ENCODE measurements around the gene FBN1. TPM values are rescaled to one million over a fixed set of nuclear protein-coding genes. Genes with fewer than 3 reads are reported as not detected.
A peak's percentile ranks its signal among the peaks of the same experiment; 100 is the strongest.

Gene FBN1
- total RNA-seq, 2 experiments from 2014 or later, result 0.56 to 0.59 TPM

DNA sequence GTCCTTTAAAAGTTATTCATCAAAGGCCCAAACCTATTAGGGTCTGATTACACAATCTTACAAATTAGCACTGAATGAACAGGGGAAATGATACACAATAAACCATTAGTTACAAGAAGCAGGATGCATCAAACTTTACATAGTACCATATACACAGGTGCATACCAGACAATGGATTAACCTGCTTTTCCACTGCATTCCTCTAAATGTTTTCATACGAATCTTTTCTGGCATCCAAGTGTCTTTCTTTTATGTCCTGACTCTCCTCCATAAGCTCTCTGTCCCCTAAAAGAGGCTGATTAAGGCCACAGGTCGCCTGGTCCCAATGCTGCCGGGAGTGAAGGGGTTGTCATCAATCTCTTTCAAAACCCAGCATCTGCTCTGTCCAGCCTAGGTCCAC lies 11.4 kb downstream of the FBN1 start:
- H3K4me3 Mint-ChIP-seq, result no peak overlapping the region
- no peaks in the 10 kb centered on the region for H3K9me3 Mint-ChIP-seq (ENCODE audit: low read depth)
- H3K36me3 Mint-ChIP-seq (ENCODE audit: low read depth), result no peaks in the 10 kb centered on the region
- no peaks in the 10 kb centered on the region for H3K27me3 Mint-ChIP-seq
- DNase-seq (no peak), ATAC-seq (no peak)
- CTCF ChIA-PET, result no interaction called here
- POLR2A ChIA-PET, result no interaction called here
- no peak overlapping the region for H3K27ac Mint-ChIP-seq
- intact Hi-C loops (cut with DNase I, micrococcal nuclease), result no loop called here
- no peaks in the 10 kb centered on the region for H3K4me1 Mint-ChIP-seq

DNA sequence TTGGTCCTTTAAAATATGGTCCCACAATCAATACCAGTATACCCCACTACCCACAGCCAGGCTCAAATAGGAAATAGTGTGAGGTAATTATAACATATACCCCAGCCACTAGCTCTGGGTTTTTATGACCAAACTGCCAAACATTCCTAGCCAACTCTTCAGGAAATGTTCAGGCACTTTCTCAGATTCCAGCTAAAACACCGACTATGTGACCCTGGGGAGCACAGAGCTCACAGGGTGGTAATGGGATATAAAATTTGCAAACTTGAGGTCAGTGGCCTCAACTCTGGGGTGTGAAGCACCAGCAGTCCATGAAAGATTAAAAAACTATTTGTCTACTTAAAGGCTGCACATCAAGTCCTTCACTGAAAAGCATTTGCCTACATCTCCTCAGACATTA lies 12.9 kb downstream of the FBN1 start:
- Mint-ChIP-seq H3K27ac (no peak overlapping the region), H3K4me3 (no peak overlapping the region), H3K36me3 (ENCODE audit: low read depth) (no peaks in the 10 kb centered on the region), H3K9me3 (ENCODE audit: low read depth) (no peaks in the 10 kb centered on the region), H3K4me1 (no peaks in the 10 kb centered on the region), H3K27me3 (no peaks in the 10 kb centered on the region)
- intact Hi-C loops (cut with DNase I, micrococcal nuclease), result no loop called here
- no peak for ATAC-seq
- ChIA-PET POLR2A (no interaction called here), CTCF (no interaction called here)
- DNase-seq, result no peak

DNA sequence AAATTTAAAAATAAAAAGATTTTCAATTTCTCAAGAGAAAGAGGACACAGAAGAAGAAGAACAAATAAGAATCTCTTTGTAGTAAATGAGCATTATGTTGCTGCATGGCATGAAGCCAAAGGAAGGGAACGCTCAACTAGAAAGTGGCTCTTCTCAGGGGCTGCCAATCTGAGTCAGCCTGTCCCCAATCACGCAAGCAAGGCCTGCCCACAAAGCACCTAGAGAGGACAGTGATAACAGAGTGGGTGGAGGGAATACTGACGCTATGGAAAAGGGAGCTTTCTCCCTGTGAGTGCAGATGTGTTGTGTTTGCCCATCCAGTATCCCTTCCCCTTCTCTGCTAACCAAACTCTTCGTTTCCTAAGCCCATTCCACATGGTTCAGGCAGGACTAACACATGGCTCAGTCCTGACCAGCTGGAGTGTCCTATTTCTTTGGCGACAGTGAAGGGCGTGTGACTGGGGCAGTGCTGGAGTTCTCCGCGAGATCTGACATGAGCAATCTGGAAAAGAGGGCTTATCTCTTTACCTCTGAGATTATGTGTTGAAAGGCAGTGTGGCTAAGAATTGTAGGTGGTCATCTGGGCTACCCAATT lies 14.2 kb downstream of the FBN1 start:
- no peaks in the 10 kb centered on the region for H3K9me3 Mint-ChIP-seq (ENCODE audit: low read depth)
- ChIA-PET POLR2A (no interaction called here), CTCF (no interaction called here)
- ATAC-seq (peak; percentile 76), DNase-seq (peak; percentile 48)
- no peak overlapping the region for H3K27ac Mint-ChIP-seq
- H3K4me1 Mint-ChIP-seq, result no peaks in the 10 kb centered on the region
- no peak overlapping the region for H3K4me3 Mint-ChIP-seq
- no peaks in the 10 kb centered on the region for H3K36me3 Mint-ChIP-seq (ENCODE audit: low read depth)
- intact Hi-C loops (cut with DNase I, micrococcal nuclease), result no loop called here
- H3K27me3 Mint-ChIP-seq, result peaks cover 2% of the 10 kb centered on the region

DNA sequence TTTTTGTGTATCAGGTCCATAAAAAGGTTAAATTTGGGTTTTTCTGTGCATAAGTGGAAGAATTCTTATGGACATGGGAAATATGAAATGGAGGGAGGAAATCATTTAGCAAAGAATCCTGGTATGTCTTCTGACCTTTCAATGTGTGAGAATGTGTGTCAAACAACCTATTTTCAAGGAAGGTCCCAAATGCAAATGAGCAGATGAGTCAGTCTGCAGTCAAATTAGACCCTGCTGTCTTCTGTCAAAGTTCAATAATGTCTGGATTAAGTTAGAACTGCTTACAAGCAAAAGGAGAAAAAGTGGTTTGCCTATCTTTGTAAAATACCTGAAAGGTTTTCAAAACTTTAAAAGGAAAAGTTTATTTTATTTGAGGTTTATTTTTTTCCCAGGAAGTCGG lies 15.3 kb downstream of the FBN1 start:
- Mint-ChIP-seq H3K9me3 (ENCODE audit: low read depth) (no peaks in the 10 kb centered on the region), H3K4me3 (no peak overlapping the region), H3K27me3 (peaks cover 2% of the 10 kb centered on the region), H3K27ac (no peak overlapping the region), H3K36me3 (ENCODE audit: low read depth) (no peaks in the 10 kb centered on the region), H3K4me1 (no peaks in the 10 kb centered on the region)
- intact Hi-C loops (cut with DNase I, micrococcal nuclease), result no loop called here
- CTCF ChIA-PET, result no interaction called here
- POLR2A ChIA-PET, result no interaction called here
- peak; percentile 26 for ATAC-seq
- no peak for DNase-seq

DNA sequence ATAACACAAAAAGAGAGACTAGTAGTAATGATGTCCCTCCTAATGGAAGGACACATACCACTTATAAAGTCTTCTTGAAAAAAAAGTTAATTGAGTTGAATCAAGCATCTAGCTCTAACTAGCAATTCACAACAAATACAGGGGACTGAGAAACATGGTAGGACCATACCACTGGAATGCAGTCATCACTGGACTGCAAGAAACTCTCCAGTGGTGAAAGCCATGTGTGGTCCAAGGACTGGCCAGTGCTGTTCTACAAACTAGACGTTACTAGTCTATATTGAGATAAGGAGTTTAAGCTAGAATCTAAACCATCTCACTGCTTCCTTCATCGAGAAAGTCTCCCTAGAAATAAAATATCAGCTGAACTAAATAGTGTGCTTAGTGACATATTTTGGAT lies 16.7 kb downstream of the FBN1 start:
- Mint-ChIP-seq H3K27me3 (peaks cover 2% of the 10 kb centered on the region), H3K4me1 (no peaks in the 10 kb centered on the region), H3K4me3 (no peak overlapping the region), H3K27ac (no peak overlapping the region), H3K9me3 (ENCODE audit: low read depth) (no peaks in the 10 kb centered on the region), H3K36me3 (ENCODE audit: low read depth) (no peaks in the 10 kb centered on the region)
- no peak for DNase-seq
- ChIA-PET CTCF (interaction anchor here (0.5 to 1.4 kb wide), 2 partner anchors 15 to 103 kb away, joined by 3 to 6 read pairs; no protein-coding TSS in a partner anchor), POLR2A (no interaction called here)
- no peak for ATAC-seq
- intact Hi-C loops (cut with DNase I, micrococcal nuclease), result no loop called here

DNA sequence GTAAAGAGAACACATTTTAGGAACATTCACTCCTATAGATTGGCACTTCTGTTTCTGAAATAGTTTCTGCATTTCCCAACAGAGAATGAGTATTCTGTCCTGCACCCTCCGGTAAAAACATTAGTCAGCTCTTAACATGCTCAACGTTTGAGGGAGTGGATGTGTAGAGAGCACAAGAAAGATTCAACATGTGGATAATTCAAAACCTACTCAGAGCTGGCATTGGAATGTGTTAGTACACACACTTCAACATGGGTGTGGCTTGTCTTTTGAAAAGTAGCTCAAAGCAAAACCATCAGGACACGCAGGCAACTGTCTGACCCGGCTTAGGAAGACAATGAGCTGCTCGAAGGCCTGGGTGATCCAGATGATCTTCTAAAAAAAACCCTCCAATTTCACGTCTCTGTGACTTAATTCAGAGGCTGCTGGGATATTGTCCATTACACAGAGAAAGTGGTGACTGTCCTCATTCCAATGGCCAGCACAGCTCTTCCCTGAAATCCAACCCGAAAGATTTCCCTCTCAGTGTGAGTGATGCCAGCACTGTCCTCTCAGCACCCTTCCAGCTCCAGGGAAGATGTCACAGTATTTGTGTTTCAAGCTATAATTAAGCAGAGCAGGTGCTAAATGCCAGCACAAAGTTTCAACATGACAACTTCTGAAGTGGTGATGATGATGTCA lies 18.1 kb downstream of the FBN1 start:
- no peak for ATAC-seq
- Mint-ChIP-seq H3K27ac (no peak overlapping the region), H3K4me3 (no peak overlapping the region), H3K4me1 (no peaks in the 10 kb centered on the region), H3K27me3 (peaks cover 2% of the 10 kb centered on the region), H3K9me3 (ENCODE audit: low read depth) (no peaks in the 10 kb centered on the region), H3K36me3 (ENCODE audit: low read depth) (no peaks in the 10 kb centered on the region)
- ChIA-PET POLR2A (no interaction called here), CTCF (no interaction called here)
- no peak for DNase-seq
- intact Hi-C loops (cut with DNase I, micrococcal nuclease), result no loop called here

DNA sequence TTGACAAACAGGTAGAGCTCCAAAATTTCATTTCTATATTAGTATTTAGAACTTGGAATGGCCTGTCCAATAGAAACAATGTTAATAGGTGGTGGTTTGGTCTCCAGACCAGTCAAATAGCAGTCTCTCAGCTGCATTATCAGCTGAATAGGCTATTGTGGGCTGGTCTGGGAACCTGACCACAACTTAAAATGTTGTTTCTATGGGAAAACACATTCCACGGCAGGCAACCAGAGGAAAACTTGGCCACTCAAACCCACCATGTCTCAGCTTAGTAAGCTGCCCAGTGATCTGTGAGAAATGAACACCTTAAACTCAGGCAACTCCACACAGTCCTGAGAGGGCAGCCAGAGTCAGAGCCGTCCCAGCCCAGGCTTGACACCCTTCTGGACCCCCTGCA lies 20.4 kb downstream of the FBN1 start:
- Mint-ChIP-seq H3K27ac (no peak overlapping the region), H3K27me3 (peaks cover 2% of the 10 kb centered on the region), H3K9me3 (ENCODE audit: low read depth) (no peaks in the 10 kb centered on the region), H3K4me1 (no peaks in the 10 kb centered on the region), H3K36me3 (ENCODE audit: low read depth) (no peaks in the 10 kb centered on the region), H3K4me3 (no peak overlapping the region)
- DNase-seq, result no peak
- no peak for ATAC-seq
- ChIA-PET POLR2A (no interaction called here), CTCF (no interaction called here)
- intact Hi-C loops (cut with DNase I, micrococcal nuclease), result no loop called here

DNA sequence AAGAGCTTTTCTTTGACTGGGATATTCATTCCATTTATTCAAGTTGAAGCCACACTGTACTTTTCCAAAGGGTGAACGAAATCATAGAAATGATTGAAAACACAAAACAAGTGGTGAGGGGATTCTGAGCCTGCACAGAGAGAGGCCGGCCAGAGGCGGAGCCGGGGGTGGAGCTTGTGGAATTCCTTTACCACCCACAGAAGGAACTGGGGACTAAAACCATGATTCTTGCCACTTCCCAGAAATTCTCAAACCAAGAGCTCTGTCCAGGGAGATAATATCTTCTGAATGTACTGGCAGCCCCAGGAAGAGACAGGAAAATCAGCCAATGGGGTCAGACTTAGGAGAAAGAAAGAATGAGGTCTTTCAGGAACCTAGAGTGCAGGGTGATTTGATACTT lies 20.8 kb downstream of the FBN1 start:
- CTCF ChIA-PET, result interaction anchor here (0.8 kb wide), 1 partner anchor 10 kb away, joined by 4 read pairs; no protein-coding TSS in a partner anchor
- H3K9me3 Mint-ChIP-seq (ENCODE audit: low read depth), result no peaks in the 10 kb centered on the region
- POLR2A ChIA-PET, result no interaction called here
- no peaks in the 10 kb centered on the region for H3K36me3 Mint-ChIP-seq (ENCODE audit: low read depth)
- no peak overlapping the region for H3K27ac Mint-ChIP-seq
- DNase-seq (no peak), ATAC-seq (no peak)
- no peaks in the 10 kb centered on the region for H3K4me1 Mint-ChIP-seq
- intact Hi-C loops (cut with DNase I, micrococcal nuclease), result no loop called here
- H3K4me3 Mint-ChIP-seq, result no peak overlapping the region
- peaks cover 2% of the 10 kb centered on the region for H3K27me3 Mint-ChIP-seq

DNA sequence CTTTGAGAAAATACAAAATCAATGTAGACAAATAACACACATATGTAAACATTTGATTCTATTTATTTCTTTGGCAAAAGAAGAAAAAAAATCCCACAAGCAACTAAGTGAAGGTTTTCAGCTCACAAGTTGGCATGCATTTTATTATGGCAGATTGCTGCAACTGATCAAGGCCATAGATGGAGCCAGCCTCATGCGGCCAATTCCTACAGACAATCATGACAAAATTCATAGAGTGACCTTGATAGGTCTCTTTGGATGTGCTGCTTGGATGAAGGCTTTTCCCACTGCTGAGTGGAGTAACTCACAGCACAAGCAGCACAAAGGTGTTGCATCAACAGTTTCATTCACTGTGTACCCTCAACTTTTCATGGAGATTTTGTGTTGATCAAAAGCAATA lies 22.1 kb downstream of the FBN1 start:
- Mint-ChIP-seq H3K4me1 (no peaks in the 10 kb centered on the region), H3K4me3 (no peak overlapping the region), H3K36me3 (ENCODE audit: low read depth) (no peaks in the 10 kb centered on the region), H3K27ac (no peak overlapping the region), H3K9me3 (ENCODE audit: low read depth) (no peaks in the 10 kb centered on the region), H3K27me3 (peaks cover 2% of the 10 kb centered on the region)
- ChIA-PET CTCF (interaction anchor here (0.6 kb wide), 1 partner anchor 767 kb away, joined by 3 read pairs; no protein-coding TSS in a partner anchor), POLR2A (no interaction called here)
- DNase-seq (no peak), ATAC-seq (no peak)
- intact Hi-C loops (cut with DNase I, micrococcal nuclease), result no loop called here

DNA sequence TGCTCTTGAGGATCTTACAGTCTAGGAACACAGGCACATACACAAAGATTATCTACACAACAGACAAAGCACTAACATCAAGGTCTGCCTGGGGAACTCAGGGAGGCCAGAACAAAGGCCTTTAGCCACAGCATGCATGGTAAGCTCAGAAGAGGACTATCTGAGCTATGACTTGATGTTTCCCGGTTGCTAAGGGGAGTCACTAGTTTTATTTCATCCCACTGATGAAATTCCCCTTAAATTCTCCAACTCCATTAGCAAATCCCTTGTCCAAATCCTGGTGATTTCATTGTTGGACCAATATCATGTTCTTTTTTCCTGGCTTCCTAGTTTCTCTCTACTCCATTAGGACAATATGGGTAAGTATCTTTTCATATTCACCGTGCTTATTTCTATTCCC lies 23.3 kb downstream of the FBN1 start:
- Mint-ChIP-seq H3K27ac (no peak overlapping the region), H3K36me3 (ENCODE audit: low read depth) (no peaks in the 10 kb centered on the region), H3K4me1 (no peaks in the 10 kb centered on the region), H3K9me3 (ENCODE audit: low read depth) (no peaks in the 10 kb centered on the region), H3K27me3 (peaks cover 2% of the 10 kb centered on the region), H3K4me3 (no peak overlapping the region)
- intact Hi-C loops (cut with DNase I, micrococcal nuclease), result no loop called here
- CTCF ChIA-PET, result no interaction called here
- ATAC-seq (no peak), DNase-seq (no peak)
- POLR2A ChIA-PET, result no interaction called here

DNA sequence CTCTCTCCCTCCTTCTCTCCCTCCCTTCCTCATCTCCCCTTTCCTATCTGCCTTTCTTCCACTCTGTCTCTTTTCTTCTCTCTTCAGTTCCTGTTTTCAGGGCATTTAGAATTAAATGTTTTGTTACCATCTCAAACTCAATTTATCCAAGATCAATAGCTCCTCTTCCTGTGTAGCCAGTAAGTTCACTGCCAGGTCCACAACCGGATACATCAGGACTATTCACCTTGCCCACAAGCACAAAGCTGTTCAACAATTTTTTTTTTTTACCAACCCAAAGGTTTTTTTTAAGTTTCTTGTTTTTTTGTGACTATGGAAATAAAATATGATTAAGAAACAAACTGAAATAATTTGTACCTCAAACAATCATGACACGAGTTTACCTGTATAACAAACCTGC lies 26.1 kb downstream of the FBN1 start:
- Mint-ChIP-seq H3K27ac (no peak overlapping the region), H3K27me3 (no peaks in the 10 kb centered on the region), H3K36me3 (ENCODE audit: low read depth) (no peaks in the 10 kb centered on the region), H3K4me1 (no peaks in the 10 kb centered on the region), H3K9me3 (ENCODE audit: low read depth) (no peaks in the 10 kb centered on the region), H3K4me3 (no peak overlapping the region)
- POLR2A ChIA-PET, result no interaction called here
- ATAC-seq (no peak), DNase-seq (no peak)
- CTCF ChIA-PET, result interaction anchor here (0.7 kb wide), 1 partner anchor 26 kb away, joined by 4 read pairs; no protein-coding TSS in a partner anchor
- intact Hi-C loops (cut with DNase I, micrococcal nuclease), result no loop called here

DNA sequence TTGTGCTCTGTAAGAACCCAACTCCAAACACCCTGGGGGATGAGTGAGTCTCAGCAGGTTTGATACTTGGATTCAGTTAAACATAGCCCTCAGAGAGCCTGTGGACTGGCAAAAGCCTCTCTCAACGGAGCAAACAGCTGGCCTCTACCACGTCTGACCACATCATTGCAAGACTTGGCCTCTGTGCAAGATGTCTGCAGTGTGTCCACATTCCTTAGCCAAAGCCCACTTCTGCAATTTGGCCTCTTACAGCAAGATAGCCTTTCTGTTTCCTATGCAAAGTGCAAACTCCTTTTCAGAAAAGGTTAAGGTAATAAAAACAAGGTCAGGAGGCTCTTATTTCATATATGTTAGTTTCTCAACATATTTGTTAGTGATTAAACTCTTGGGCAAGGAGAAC lies 27.9 kb downstream of the FBN1 start:
- DNase-seq (no peak), ATAC-seq (no peak)
- ChIA-PET CTCF (no interaction called here), POLR2A (no interaction called here)
- intact Hi-C loops (cut with DNase I, micrococcal nuclease), result no loop called here
- Mint-ChIP-seq H3K4me1 (no peaks in the 10 kb centered on the region), H3K27ac (no peak overlapping the region), H3K27me3 (no peaks in the 10 kb centered on the region), H3K4me3 (no peak overlapping the region), H3K9me3 (ENCODE audit: low read depth) (no peaks in the 10 kb centered on the region), H3K36me3 (ENCODE audit: low read depth) (no peaks in the 10 kb centered on the region)

Data from activated CD4-positive, alpha-beta T cell treated with anti-CD3 and anti-CD28 coated beads for 36 hours (primary cell).